GM21619 (cell line): ENCODE results near the gene PLCXD3.

Experiments
- ATAC-seq: cut with Tn5 transposase; IDR thresholded peaks from one replicate; pipeline ENCODE4 v1.9.1; 2021; ENCODE audit not compliant: unreplicated experiment

PLCXD3 gene

GRCh38 chr5:41416336-41416735 lies 94.1 kb downstream of the PLCXD3 start:
- no peak for ATAC-seq

GRCh38 chr5:41415242-41415641 lies 95.2 kb downstream of the PLCXD3 start:
- ATAC-seq = no peak

- ATAC-seq = peak; percentile 67
Observed at GRCh38 chr5:41414598-41414997, 95.8 kb downstream of the PLCXD3 start.

DNA sequence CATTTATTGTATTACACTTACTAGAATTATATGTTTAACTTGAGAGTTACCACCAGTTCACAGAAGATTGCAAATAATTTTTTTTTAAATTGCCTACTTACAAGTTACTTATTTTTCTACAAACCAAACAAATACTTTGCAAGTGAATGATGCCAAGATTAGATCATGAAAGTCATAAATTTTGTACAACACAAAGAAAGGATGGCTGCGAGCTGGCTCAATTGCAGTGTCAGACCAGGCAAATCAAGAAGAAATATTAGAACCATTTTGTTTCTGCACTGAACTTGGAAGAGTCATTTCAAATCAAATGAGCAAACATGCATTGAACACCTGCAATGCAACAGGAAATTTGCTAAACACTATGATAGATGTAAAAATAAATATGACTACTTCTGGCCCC lies 97.3 kb downstream of the PLCXD3 start:
- no peak for ATAC-seq

GRCh38 chr5:41412496-41412895 lies 97.9 kb downstream of the PLCXD3 start:
- ATAC-seq = no peak

GRCh38 chr5:41410737-41411136 lies 99.7 kb downstream of the PLCXD3 start:
- ATAC-seq = no peak

- ATAC-seq = no peak
Observed at GRCh38 chr5:41410307-41410706, 100.1 kb downstream of the PLCXD3 start.

GRCh38 chr5:41408676-41409443 lies 101.5 kb downstream of the PLCXD3 start:
- ATAC-seq = no peak

GRCh38 chr5:41406936-41407335 lies 103.5 kb downstream of the PLCXD3 start:
- ATAC-seq = no peak

DNA sequence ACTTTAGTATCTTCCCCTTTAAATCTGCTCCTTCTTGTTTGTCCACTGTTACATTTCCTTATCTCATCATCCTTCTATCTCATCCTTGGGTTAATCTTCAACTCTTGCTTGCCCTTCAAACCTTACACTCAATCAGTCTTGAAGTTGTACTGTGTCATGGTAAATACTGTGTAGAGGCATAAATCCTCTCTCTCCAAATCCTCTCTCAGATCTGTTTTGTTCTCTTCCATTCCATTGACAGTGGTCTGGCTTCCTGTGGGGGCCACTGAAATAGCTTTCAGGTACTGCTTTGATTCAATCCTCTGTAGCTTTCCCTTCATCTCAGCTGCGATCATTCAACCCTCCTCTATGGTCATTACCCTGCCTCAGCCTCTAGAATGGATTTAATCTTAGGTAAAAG lies 104.0 kb downstream of the PLCXD3 start:
- no peak for ATAC-seq

- no peak for ATAC-seq
Observed at GRCh38 chr5:41404757-41405156, 105.6 kb downstream of the PLCXD3 start.

DNA sequence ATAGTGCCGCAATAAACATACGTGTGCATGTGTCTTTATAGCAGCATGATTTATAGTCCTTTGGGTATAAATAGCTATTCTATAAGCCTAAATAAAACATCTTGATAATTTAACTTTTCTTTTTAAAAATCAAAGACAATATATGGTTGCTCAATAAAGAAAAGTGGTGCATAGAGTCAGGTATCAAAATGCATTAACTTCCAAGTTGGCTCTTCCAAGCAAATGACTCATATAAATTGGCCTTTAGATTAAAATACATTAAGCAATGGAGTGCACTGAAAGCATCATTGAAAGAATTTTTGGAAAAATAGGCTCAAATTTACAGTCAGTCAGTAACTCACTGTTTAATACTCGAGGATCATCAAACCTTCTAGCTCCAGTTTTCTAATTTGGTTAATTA lies 106.6 kb downstream of the PLCXD3 start:
- ATAC-seq = no peak

GRCh38 chr5:41402845-41403244 lies 107.6 kb downstream of the PLCXD3 start:
- ATAC-seq = no peak

DNA sequence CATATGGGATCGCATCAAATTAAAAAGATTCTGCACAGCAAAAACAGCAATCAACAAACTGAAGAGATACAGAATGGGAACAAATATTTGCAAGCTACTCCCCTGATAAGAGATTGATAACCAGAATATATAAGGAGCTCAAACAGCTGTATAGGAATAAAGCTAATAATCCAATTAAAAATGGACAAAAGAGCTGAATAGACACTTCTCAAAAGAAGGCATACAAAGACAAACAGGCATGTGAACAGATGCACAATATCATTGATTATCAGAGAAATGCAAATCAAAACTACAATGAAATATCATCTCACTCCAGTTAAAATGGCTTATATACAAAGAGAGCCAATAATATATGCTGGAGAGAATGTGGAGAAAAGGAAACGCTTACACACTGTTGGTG lies 110.6 kb downstream of the PLCXD3 start:
- ATAC-seq = no peak

DNA sequence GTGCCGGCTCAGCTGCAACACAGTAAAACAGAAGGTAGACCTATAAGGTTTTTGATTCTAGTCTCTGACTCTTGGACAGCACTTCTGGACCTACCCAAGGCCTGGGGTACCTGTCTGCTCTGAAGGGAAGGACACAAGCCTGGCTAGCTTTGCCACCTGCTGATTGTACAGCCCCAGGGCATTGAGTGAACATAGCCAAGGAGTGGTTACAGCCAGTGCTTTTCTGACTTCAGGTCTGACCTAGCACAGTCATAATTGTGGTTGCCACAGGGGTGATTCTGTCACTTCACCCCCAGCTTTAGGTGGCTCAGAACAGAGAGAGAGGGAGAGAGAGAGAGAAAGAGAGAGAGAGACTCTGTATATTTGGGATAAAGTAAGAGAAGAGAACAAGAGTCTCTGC lies 118.4 kb downstream of the PLCXD3 start:
- no peak for ATAC-seq

- no peak for ATAC-seq
Observed at GRCh38 chr5:41374631-41375030, 135.8 kb downstream of the PLCXD3 start.

GRCh38 chr5:41373230-41373629 lies 137.2 kb downstream of the PLCXD3 start:
- no peak for ATAC-seq

GRCh38 chr5:41371738-41372137 lies 138.7 kb downstream of the PLCXD3 start:
- no peak for ATAC-seq

DNA sequence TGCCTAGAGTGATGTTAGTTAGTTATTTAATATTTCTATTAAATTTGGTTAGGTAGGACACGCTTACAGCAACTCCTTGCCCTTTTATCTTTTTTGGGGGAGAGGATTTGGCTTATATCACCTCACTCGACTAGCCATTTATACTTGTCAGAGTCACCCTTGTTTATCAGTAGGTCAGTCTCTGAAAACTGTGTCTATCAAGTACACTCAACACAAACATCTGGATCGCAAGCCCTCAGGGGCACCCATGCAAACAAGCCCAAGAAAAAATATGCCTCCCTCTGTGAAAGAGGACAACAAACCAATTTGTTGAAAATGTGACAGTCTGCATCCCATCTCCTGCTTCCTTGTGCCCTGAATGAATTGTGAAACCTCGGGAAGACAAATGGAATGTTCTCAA lies 139.9 kb downstream of the PLCXD3 start:
- no peak for ATAC-seq

GRCh38 chr5:41369799-41370198 lies 140.6 kb downstream of the PLCXD3 start:
- ATAC-seq = no peak

DNA sequence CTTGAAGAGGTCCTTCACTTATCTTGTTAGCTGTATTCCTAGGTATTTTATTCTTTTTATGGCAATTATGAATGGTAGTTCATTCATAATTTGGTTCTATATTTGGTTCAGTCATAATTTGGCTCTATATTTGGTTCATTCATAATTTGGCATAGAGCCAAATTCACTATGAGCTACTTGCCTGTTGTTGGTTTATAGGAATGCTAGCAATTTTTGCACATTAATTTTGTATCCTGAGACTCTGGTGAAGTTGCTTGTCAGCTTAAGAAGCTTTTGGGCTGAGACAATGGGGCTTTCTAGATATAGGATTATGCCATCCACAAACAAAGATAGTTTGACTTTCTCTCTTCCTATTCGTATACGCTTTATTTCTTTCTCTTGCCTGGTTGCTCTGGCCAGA lies 142.2 kb downstream of the PLCXD3 start:
- ATAC-seq = no peak

- ATAC-seq = no peak
Observed at GRCh38 chr5:41365369-41365768, 145.0 kb downstream of the PLCXD3 start.

- ATAC-seq = no peak
Observed at GRCh38 chr5:41364346-41364745, 146.1 kb downstream of the PLCXD3 start.
